GM10847 (cell line): ENCODE data around the gene OR2V1.

Experiments
- POLR2A ChIP-seq: IDR thresholded peaks from 2 replicates; pipeline ENCODE4 v1.6.1; 2011; ENCODE audit not compliant: insufficient read length; ENCODE audit errors: extremely low read depth

The OR2V1 gene

GRCh38 chr5:181136361-181136955 lies 5.5 kb upstream of the OR2V1 start:
- no peak for TF ChIP-seq POLR2A

- no peak for TF ChIP-seq POLR2A
These were observed 3.3 kb upstream of the OR2V1 start for GRCh38 chr5:181134259-181134658.

DNA sequence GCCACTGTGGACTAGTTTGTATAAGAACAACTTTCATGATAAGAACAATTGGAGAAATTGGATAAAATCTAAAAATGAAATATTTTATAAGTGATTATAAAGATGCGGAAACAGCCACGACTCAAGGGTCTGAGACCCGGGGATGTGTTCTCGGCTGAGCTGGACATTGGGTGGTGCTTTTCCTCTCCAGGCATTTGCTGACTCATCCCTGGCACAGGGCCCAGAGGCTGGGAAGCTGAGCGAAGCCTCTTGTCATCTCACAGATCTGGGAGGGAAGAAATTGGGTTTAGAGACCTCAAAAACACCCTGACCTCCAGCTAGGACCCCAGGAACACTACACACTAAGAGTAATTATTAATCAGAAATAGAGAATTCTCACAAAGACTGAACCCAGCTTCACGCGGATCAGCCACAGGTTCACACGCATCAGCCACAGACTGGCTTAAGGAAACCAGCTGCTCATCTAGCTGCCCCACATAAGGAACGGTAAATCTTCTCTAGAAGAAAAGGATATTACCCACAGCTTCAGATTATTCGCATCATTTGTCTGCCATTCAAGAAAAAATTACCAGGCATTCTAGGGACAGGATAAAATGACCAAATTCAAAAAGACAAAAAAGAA lies 2.8 kb upstream of the OR2V1 start:
- no peak for TF ChIP-seq POLR2A

- TF ChIP-seq POLR2A: no peak
These were observed 2.1 kb upstream of the OR2V1 start for GRCh38 chr5:181133083-181133482.

- no peak for TF ChIP-seq POLR2A
These were observed 545 bp upstream of the OR2V1 start for GRCh38 chr5:181131514-181131913.

DNA sequence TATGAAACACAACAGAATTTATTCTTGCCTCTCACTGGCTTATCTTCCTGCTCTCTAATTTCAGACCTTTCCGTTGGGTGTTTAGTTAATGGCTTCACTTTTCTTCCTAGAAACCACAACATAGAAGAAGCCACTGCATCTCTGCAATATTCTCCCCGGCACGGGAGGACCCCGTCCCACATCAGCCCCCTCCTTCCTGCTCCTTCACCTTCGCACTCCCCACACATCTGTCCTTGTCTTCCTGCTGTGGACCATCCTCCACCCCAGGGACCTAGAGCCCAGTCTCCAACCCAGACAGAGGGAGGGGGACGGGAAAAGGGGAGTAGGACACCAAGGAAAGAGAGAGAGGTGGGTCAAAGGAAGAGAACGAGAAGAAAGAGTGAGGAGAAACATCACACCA lies 1.4 kb downstream of the OR2V1 start:
- no peak for TF ChIP-seq POLR2A

- no peak for TF ChIP-seq POLR2A
These were observed 2.9 kb downstream of the OR2V1 start for GRCh38 chr5:181127907-181128626.

- TF ChIP-seq POLR2A: no peak
These were observed 3.5 kb downstream of the OR2V1 start for GRCh38 chr5:181127456-181127855.

- TF ChIP-seq POLR2A: no peak
These were observed 4.1 kb downstream of the OR2V1 start for GRCh38 chr5:181126841-181127240.

- no peak for TF ChIP-seq POLR2A
These were observed 6.4 kb downstream of the OR2V1 start for GRCh38 chr5:181124526-181124925.

DNA sequence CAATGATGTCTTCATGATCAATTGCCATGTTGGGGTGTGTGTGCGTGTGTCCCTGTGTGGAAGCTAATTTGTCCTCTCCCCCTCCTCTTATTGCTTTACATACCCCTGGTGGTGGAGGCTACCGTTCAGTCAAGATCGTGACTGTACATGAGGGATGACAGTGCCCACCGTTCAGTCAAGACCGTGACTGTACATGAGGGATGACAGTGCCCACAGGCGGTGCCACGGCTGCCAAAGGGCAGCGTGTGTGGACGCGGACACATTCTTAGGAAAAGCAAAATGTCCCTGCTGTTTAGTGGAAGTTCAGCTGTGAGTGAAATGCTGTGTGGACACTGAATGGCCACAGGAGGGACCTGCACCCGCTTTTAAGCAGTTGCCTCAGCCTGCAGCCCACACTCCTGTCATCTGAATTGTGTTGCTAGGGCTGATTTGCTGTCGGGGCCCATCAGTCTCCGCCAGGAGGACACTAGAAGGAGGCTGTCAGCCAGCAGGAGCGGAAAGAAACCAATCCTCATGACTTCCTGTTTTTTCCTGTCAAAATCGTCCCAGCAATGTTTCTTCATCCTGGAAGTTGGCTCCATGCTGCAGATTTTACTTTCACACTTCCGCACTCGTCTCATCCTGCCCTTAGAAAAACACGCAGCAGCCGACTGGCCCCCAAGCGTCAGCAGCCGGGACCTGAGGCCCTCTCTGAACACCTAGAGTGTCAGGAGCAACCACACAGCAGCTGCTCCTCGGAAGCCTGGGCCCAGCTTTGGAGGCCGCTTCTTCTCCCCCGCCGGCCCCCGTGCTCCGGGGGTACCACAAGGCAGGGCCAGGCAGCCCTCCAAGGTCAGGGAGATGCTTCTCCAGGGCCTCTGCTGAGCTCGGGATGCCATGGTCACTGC lies 9.1 kb downstream of the OR2V1 start:
- TF ChIP-seq POLR2A: no peak

DNA sequence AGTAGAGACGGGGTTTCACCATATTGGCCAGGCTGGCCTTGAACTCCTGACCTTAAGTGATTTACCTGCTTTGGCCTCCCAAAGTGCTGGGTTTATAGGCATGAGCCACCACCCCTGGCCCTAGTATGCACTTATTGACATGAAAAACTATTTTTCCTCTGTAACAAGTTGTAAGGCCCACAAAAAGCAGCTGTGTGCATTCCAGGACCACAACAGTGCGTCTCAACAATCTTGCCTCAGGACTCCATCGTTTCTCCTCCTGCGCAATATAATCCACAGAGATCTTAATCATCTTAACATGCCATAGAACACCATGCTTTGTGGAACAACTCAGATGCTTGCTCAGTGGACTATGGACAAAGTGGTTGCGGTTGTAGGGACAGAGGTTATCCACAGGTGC lies 10.2 kb downstream of the OR2V1 start:
- no peak for TF ChIP-seq POLR2A

GRCh38 chr5:181120306-181120705 lies 10.7 kb downstream of the OR2V1 start:
- no peak for TF ChIP-seq POLR2A

DNA sequence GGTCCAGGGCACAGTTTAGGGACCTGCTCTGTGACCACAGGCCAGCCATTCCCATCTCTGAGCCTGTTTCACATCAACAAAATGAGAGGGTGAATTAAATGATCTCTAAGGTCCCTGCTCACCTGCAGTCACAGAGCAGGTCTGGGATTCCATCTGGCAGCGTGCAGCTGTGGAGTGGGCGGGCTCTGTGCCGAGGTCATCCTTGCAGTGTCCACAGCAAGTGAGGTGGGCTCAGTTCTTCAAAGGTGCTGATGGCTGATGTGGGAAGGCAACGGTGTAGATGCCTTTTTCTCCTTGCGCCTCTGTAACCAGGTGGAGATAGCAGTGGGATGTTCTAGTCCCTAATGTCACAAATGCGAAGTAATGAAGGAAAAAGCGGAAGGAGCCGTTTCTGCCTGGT lies 11.9 kb downstream of the OR2V1 start:
- TF ChIP-seq POLR2A: no peak

DNA sequence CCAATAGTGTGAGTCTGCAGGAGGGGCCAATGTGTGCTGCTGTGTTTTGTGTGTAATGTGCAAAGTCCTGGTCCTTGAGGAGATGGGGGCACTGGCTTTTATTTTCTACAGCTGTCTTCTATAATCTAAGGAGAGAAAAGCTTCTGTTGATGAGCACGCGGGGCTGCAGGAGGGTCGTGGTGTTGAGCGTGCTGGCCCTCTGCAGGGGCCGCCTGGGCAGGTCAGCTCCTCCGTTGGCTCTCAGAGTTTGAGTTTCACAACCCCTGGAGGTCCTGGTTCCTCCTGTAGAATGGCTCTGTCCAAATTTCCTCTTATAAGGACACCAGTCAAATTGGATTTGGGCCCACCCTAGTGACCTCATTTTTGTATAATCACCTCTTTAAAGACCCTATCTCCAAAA lies 12.6 kb downstream of the OR2V1 start:
- TF ChIP-seq POLR2A: no peak

DNA sequence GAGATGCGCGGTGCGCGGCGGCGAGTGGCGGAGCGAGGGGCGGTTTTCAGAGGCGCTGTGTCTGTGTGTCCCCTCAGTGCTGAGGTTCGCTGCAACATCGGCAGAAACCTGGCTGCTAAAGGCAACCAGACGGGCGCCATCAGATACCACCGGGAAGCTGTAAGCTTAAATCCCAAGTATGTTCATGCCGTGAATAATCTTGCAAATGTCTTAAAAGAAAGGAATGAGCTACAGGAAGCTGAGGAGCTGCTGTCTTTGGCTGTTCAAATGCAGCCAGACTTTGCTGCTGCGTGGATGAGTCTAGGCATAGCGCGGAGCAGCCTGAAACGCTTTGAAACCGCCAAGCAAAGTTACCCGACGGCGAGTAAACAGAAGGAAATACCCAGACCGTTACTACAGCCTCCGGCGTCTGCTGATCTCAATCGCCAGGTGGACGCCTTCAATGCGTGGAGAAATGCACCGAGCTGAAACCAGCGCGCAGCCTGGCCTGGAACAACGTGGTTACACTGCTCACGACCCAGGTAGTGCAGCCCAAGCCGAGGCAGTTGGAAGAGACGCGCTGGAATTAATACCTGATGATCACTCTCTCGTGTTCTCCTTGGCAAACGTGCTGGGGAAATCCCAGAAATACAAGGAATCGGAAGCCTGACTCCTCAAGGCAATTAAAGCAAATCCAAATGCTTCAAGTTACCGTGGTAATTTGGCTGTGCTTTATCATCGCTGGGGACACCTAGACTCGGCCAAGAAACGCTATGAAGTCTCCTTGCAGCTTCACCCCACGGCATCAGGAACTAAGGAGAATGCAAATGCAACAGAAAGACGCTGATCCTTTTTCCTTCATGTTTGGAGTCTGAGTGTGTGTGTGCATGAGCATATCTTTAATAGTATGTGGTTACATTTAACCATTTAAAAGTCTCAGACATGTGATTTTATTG lies 15.9 kb downstream of the OR2V1 start:
- no peak for TF ChIP-seq POLR2A
